ENCODE measurements around the gene RAB22A. TPM values are rescaled to one million over a fixed set of nuclear protein-coding genes. Genes with fewer than 3 reads are reported as not detected.

The RAB22A gene
- total RNA-seq, 1 donor from 2014 or later: 17.9 TPM

- peaks cover 30% of the 10 kb centered on the region for H3K36me3 Mint-ChIP-seq (ENCODE audit: insufficient read depth)
- no peak for DNase-seq (ENCODE audit: low spot score, unreplicated experiment)
- H3K27me3 Mint-ChIP-seq: no peaks in the 10 kb centered on the region
- H3K9me3 Mint-ChIP-seq (ENCODE audit: low read depth): no peaks in the 10 kb centered on the region
- no peak overlapping the region for H3K27ac Mint-ChIP-seq
- peaks cover 20% of the 10 kb centered on the region for H3K4me1 Mint-ChIP-seq (ENCODE audit: low read depth)
- no peak overlapping the region for H3K4me3 Mint-ChIP-seq (ENCODE audit: low read depth)
- no peak for TF ChIP-seq CTCF (IDR thresholded peaks at IDR 0.05; ENCODE audit: unreplicated experiment)
These were observed 107.3 kb downstream of the RAB22A start for GRCh38 chr20:58416835-58417234.

Other genes starting within 250 kb of the RAB22A start
- not detected in 2 replicates for gene ANKRD60, start 81.1 kb upstream of the RAB22A start, total RNA-seq
- gene VAPB, start 79.5 kb downstream of the RAB22A start, total RNA-seq: 53.8 and 56.3 TPM in 2 replicates
- not detected in 2 replicates for gene APCDD1L, start 205.7 kb downstream of the RAB22A start, total RNA-seq